BE2C (cell line): ENCODE measurements around the gene DNAH10.

Experiments
- DNase-seq: peaks from one replicate; pipeline ENCODE4 v3.0.0-alpha.2; 2020
- H3K27me3 ChIP-seq: fragments of 250-450 bp; sonication (Bioruptor Pico); 2 replicates; pipeline ENCODE4 v1.5.1; 2020; ENCODE audit warnings: mild to moderate bottlenecking
- H3K36me3 ChIP-seq: fragments of 250-450 bp; sonication (Bioruptor Pico); 2 replicates; pipeline ENCODE4 v1.5.1; 2020; ENCODE audit warnings: mild to moderate bottlenecking
- H3K4me1 ChIP-seq: fragments of 250-450 bp; sonication (Bioruptor Pico); 2 replicates; pipeline ENCODE4 v1.5.1; 2020
- H3K4me3 ChIP-seq: 2 replicates; pipeline ENCODE4 v1.5.1; 2011; ENCODE audit warnings: low read depth, low read length
- H3K9me3 ChIP-seq: fragments of 250-450 bp; sonication (Bioruptor Pico); 2 replicates; pipeline ENCODE4 v1.5.1; 2020
- CTCF ChIP-seq: IDR thresholded peaks from 2 replicates; pipeline ENCODE4 v1.5.1; 2012; ENCODE audit warnings: mild to moderate bottlenecking, low read depth, low read length

DNAH10 gene

GRCh38 chr12:123760267-123760938 is 1.7 kb upstream of the DNAH10 start:
- Histone ChIP-seq H3K4me3 (no peak overlapping the region), H3K9me3 (no peaks in the 10 kb centered on the region), H3K27me3 (peaks cover 2% of the 10 kb centered on the region; the same call in 1 of the 2 replicates), H3K4me1 (no peaks in the 10 kb centered on the region), H3K36me3 (no peaks in the 10 kb centered on the region)
- TF ChIP-seq CTCF: no peak
- no peak for DNase-seq

- no peaks in the 10 kb centered on the region for H3K4me1 ChIP-seq
- peaks cover 2% of the 10 kb centered on the region; the same call in 1 of the 2 replicates for H3K27me3 ChIP-seq
- no peaks in the 10 kb centered on the region for H3K36me3 ChIP-seq
- no peak overlapping the region for H3K4me3 ChIP-seq
- no peaks in the 10 kb centered on the region for H3K9me3 ChIP-seq
- TF ChIP-seq CTCF: no peak
- no peak for DNase-seq
Observed at GRCh38 chr12:123762715-123763052, 583 bp downstream of the DNAH10 start.

- Histone ChIP-seq H3K4me3 (no peak overlapping the region), H3K36me3 (no peaks in the 10 kb centered on the region), H3K4me1 (no peaks in the 10 kb centered on the region), H3K9me3 (no peaks in the 10 kb centered on the region), H3K27me3 (peaks cover 2% of the 10 kb centered on the region; the same call in 1 of the 2 replicates)
- no peak for TF ChIP-seq CTCF
- DNase-seq: no peak
Observed at GRCh38 chr12:123763093-123763492, 992 bp downstream of the DNAH10 start.

DNA sequence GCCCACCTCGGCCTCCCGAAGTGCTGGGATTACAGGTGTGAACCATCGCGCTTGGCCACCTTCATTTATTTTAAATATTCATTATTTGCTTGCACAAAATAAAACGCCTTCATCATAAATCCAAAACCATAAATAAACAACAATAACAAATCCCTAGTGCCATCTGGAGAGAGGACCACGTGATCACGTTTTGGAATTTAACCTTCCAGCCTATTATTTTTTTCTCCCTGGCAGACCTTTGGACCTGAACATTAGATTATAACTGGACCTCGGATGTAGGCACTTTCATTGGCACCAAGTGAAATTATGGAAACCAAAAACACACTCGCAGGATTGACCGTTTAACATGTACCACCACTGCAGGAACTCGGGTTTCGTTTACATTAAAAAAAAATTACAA is 2.0 kb downstream of the DNAH10 start:
- DNase-seq: no peak
- Histone ChIP-seq H3K4me1 (no peaks in the 10 kb centered on the region), H3K9me3 (no peaks in the 10 kb centered on the region), H3K27me3 (peaks cover 2% of the 10 kb centered on the region; the same call in 1 of the 2 replicates), H3K4me3 (no peak overlapping the region), H3K36me3 (no peaks in the 10 kb centered on the region)
- no peak for TF ChIP-seq CTCF

DNA sequence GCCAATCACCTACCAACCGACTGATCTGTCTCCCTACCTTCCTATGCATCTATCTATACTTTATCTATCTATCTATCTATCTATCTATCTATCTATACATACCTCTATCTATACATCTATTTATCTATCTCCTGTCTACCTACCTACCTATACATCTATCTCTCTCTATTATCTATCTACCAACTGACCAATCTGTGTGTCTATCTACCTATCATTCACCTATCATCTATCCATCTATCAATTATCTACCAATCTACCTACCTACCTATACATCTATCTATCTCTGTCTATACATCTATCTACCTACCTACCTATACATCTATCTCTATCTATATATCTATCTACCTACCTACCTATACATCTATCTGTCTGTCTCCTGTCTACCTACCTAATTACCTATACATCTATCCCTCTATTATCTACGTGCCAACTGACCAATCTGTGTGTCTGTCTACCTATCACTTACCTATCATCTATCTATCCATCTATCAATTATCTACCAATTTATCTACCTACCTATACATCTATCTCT is 3.5 kb downstream of the DNAH10 start:
- no peak for TF ChIP-seq CTCF
- H3K27me3 ChIP-seq: peaks cover 2% of the 10 kb centered on the region; the same call in 1 of the 2 replicates
- no peaks in the 10 kb centered on the region for H3K4me1 ChIP-seq
- no peaks in the 10 kb centered on the region for H3K9me3 ChIP-seq
- no peak overlapping the region for H3K4me3 ChIP-seq
- H3K36me3 ChIP-seq: no peaks in the 10 kb centered on the region
- DNase-seq: no peak

DNA sequence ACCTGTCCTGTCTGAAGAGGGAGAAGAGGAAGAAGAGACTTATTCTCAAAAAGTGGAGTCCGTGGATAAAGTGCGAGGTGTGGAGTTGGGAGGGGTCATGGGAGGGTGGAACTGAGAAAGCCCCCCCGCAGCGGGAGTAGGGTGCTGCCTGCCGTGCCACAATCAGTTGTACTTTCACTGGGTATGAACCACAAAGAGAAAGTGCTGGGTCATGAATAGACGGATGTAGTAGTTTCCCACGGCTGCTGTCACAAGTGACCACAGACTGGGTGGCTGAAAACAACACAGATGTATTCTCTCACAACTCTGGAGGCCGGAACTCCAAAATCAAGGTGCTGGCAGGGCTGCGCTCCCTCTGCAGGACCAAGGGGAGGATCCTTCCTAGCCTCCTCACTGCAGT is 5.5 kb downstream of the DNAH10 start:
- Histone ChIP-seq H3K4me1 (no peaks in the 10 kb centered on the region), H3K9me3 (no peaks in the 10 kb centered on the region), H3K36me3 (no peaks in the 10 kb centered on the region), H3K27me3 (no peaks in the 10 kb centered on the region; the same call in 1 of the 2 replicates), H3K4me3 (no peak overlapping the region)
- TF ChIP-seq CTCF: no peak
- DNase-seq: no peak
